GM19397 (cell line): ENCODE data around the gene MRPS23.

Experiments
- ATAC-seq: cut with Tn5 transposase; IDR thresholded peaks from one replicate; pipeline ENCODE4 v1.9.1; 2021; ENCODE audit warnings: mild to moderate bottlenecking, moderate library complexity; ENCODE audit not compliant: unreplicated experiment

The MRPS23 gene

DNA sequence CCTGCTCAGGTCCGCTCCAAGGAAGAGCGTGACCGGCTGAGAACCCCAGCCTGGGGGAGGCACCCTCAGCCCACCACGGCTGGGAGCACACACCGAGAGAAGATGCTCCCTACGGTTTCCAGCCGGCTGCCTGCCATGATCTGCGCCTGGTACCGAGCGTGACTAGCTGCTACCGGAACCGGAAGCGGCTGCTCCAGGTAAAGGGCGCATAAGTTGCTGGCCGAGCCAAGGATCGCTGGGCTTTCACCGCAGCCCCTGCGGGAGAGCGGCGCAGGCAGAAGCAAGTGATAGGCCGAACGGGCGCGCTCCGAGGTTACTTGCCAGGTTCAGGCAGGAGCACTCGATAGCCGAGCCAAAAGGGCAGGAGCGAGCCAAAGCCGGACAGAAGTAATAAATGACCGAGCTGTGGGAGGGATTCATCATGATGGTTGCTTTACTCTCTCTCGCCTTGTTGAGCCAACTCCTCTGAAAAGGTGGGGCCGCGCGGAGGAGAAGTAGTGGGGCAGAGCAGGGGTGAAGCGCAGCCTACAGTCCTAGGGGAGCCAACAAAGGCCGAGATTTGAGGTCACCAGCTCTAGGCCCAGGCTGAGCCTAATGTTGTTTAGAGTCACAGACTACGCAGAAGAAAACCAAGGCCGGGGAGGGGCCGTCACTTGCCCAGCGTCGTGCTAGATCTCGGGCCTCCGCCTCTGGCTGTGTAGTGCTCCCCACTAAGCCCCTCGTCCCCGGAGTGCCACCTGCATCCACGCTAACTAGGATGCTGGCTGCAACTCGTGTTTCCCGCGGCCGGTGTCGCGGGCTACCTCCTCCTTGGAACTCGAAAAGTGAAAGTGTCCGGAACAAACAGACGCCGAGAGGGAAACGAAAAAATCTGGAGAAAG lies at the start of gene MRPS23:
Gene MRPS23 (minus strand): TSS at position 171 of the 881 bp plus-strand sequence. CDS start 34 bp downstream, at position 137.
- ATAC-seq = peak; percentile 92

- ATAC-seq = no peak
Observed at GRCh38 chr17:57899391-57899790, 49.5 kb upstream of the MRPS23 start.

DNA sequence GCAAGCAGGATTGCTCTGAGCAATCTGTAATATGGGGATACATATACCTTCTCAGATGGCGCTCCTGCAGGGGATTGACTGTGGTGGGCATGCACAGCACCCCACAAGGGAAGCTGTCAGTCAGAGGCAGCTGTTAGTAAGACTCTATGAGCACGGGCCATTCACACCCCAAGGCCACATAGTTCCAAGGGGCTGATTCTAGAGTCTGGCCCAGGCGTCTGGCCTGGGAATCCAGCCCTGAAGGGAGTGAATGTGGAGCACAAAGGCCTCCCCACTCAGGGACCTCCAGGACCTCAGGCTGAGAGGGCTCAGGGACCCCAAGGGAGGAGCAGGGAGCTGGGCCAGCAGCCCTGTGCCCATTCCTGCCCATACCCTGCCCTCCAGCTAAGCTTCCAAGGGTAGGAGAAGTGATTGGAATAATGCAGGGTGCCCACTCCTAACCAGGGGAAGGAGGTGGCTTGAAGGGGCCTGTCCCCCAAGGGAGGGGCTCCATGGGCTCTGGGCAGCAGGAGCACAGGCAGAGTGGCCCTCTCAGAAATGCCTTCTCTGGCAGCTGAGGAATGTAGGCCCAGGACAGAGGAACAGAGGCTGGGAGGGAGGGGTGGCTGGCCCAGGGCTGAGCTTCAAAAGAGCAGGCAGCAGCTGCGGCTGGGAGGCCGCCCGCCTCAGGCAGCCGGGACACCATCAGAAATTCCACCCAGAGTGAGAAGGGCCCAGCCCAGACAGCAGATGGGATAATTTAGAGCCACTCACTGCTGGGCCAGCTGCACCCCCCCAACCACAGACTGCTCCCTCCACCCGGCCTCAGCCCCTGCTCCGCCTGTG lies 48.9 kb upstream of the MRPS23 start:
- ATAC-seq = no peak

- no peak for ATAC-seq
Observed at GRCh38 chr17:57895382-57896060, 45.7 kb upstream of the MRPS23 start.

DNA sequence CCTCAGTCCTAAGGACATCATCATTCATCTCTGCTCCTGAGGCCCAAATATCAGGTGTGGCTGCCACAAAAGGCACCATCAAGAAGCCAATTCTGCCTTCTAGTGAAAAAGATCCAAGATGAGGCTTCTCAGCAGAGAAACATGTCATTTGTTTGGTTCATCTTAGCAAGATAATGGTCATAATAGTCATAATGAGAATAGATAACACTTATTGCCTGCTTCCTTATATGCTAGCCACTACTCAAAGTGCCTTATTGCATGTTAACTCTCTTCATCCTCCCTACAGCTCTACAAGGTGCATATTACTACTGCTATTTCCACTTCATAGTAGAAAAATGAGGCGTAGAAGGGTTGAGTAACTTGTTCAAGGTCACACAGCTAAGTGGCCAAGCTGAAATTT lies 45.0 kb upstream of the MRPS23 start:
- ATAC-seq = no peak

DNA sequence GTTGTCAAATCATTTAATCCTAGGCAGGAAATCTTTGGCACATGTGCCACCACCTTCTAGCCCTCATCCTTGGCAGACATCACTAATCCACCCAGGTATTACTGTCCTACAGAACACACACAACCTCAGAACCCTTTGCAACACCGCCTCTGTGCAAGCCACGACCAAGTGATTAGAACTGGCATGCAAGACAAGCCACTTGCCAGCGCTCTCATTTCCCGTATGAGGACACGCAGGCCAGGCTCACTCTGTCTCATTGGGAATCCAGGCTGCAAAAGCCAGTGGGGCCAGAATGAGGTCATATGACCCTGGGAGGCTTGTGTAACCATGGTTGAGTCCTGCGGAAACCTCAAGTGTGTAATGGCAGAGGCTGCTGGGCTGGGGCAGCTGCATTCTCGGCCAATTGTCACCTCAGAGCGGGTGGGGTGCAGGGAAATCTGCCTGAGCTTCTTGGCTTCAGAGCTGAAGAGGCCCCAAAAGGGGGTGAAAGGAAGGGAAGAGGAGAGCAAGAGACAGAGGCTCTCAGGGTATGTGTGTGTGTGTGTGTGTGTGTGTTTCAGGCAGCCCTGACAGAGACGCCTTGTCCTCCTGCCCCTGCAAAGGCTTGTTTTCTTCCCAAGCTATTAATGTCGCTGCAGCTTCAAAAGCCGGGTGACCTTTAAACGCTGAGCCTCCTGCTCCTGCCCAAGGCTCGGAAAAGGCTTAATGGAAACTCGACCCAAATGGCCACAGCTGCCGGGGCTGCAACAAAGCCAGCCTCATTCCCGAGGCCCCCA lies 43.2 kb upstream of the MRPS23 start:
- no peak for ATAC-seq

- ATAC-seq = no peak
Observed at GRCh38 chr17:57892146-57892819, 42.4 kb upstream of the MRPS23 start.

GRCh38 chr17:57890857-57891232 lies 41.0 kb upstream of the MRPS23 start:
- ATAC-seq = no peak

- no peak for ATAC-seq
Observed at GRCh38 chr17:57889892-57890856, 40.3 kb upstream of the MRPS23 start.

- ATAC-seq = no peak
Observed at GRCh38 chr17:57889252-57889651, 39.4 kb upstream of the MRPS23 start.

DNA sequence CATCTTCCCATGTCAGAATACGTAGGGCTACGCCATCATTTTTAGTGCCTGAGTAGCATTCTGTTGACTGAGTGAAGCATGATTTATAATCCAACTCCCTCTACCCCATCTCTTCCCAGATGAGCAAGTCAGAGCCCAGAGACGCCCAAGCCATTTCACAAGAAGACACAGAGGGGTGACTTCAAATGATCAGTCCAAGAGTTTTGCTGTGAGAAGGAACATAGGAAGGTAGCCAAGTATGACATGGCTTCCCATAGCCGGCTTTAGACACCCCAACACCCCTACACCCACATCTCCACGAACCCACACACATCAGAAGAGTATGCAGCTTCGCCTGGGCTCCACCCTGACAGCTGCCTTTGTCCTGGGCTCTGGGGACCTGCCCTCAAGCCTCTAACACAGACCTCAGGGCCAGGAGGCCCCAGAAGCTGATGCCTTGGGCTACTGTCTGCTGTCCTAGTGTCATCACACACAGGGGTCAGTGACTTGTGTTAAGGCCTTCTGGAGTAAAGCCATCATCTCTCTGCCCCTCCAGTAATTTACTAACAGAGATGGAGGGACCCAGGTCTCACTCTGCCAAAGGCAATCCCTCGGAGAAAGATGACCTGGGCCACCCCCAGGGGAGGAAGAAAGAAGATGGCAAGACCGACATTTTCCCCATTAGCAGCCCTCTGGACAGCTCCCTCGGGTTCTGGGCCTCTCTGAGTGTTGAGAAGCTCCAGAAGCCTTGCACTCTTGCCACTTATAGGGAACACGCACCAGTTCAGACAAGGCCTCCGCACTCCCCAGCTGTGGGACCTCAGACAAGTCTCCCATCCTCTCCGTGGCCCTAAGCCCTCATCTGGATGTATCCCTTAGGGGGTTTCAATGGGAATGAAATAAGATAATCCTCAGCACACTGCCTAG lies 38.7 kb upstream of the MRPS23 start:
- no peak for ATAC-seq

DNA sequence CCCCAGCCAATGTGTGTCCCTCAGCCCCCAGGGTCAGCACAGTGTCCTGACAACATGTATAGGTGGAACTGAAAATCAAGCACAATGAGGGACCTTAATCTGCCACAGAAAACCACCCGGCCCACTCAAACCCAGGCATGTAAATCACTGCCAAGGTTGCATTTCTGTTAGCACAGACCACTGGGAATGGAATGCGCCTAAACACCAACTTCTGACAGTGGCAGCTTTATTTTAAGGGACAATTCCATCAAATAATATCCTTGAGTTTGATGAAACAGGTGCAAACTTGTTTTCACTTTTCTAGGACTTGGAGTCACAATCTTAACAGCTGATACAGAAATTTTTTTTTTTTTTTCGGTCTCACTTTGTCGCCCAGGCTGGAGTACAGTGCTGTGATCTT lies 37.3 kb upstream of the MRPS23 start:
- no peak for ATAC-seq

DNA sequence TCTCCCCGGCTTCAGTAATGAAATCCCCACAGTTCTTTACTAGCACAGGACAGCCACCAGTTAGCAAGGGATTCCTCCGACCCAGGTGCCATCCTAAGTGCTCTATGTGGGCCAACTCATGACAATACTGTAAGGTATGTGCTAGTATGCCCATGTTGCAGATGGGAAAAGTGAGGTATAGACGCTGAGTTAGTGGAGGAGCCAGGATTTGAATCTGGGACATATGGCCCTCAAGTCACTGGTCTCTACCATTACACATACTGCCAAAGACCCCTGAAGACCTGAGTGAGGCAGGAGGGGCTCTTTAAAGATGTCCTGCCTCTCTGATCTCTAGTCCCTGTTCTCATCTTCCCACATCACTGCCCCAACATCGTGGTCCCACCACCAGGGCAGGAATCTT lies 36.2 kb upstream of the MRPS23 start:
- ATAC-seq = no peak

GRCh38 chr17:57885148-57885915 lies 35.5 kb upstream of the MRPS23 start:
- ATAC-seq = no peak

DNA sequence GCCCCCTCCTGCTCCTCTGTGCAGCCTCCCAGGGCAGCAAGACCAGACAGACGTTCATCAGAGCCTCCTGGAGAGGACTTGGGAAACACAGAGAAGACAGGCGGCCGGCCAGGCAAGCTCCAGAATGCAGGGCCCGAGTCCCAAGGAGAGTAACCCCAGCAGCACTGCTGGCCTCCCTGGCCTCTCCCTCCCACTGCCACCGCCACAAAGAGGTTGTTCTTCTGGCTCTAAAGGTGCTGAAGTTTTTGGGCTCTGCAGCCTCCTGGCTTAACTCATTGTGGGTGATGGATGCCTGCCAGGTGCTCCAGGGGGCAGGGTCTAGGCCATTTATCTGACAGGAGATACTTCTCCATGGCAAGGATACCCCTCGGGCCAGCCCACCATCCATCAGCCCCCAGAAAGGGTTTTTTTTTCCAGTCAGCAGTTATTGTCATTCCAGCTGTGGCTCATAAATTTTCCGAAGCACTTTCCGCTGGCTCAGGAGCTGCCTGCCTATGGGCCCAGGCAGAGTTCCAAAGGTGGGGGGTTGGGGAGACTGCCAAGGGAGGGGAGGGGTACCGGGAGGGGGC lies 32.0 kb upstream of the MRPS23 start:
- ATAC-seq = no peak

DNA sequence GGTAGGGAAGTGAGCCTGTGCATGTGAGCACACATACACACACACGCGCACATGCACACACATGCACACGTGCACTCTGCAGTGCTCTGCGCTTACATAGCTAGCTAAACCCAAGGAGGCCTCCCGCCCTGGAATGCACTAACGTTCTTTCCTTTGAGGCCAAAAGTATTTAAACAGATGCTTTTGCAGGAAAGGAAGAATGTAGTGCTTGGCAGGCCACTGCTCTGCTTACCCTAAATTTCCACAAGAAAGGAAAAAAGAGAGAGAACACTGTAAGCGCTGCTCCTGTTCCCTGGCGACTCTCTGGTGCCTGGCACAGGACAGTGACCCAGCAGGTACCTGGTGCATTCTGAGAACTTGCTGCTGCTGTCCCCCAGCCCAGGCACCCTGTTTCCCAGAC lies 31.3 kb upstream of the MRPS23 start:
- no peak for ATAC-seq

- no peak for ATAC-seq
Observed at GRCh38 chr17:57880086-57880456, 30.2 kb upstream of the MRPS23 start.
